GM13976 (cell line): ENCODE results near the gene CDC42EP4.
"Not testable (repeated sequence)": the region's sequence is repeated elsewhere in the genome, so short reads cannot be mapped to it uniquely, and the experiment has no call there.

Experiments used
- DNase-seq: peaks from one replicate; pipeline ENCODE4 v3.0.0; 2012; ENCODE audit warnings: low spot score
- CTCF ChIP-seq: IDR thresholded peaks from 2 replicates; pipeline ENCODE4 v1.5.1; 2012; ENCODE audit warnings: borderline replicate concordance, mild to moderate bottlenecking; ENCODE audit not compliant: insufficient read depth; ENCODE audit errors: extremely low read depth, missing control alignments, control extremely low read depth
- in situ Hi-C: fragments of 300-500 bp; cut with MboI; formaldehyde crosslinking; loops from one replicate; pipeline ENCODE4 v1.12.0; 2022; ENCODE audit warnings: low sequenced_read_pairs, mixed read lengths, inconsistent platforms; ENCODE audit not compliant: unreplicated experiment

Gene CDC42EP4

GRCh38 chr17:73316919-73317505, 5.2 kb upstream of the CDC42EP4 start:
- no peak for TF ChIP-seq CTCF
- in situ Hi-C loops = no loop called here
- DNase-seq = no peak

GRCh38 chr17:73315471-73315870, 3.7 kb upstream of the CDC42EP4 start:
- no peak for TF ChIP-seq CTCF
- in situ Hi-C loops = no loop called here
- DNase-seq = no peak

- no peak for TF ChIP-seq CTCF
- in situ Hi-C loops = no loop called here
- DNase-seq = no peak
Observed at GRCh38 chr17:73313526-73314127, 1.8 kb upstream of the CDC42EP4 start.

GRCh38 chr17:73312887-73313286, 1.1 kb upstream of the CDC42EP4 start:
- in situ Hi-C loops, DNase-seq: not testable (repeated sequence)

GRCh38 chr17:73311428-73311780, 397 bp downstream of the CDC42EP4 start:
- in situ Hi-C loops = no loop called here

GRCh38 chr17:73309727-73310596, 1.8 kb downstream of the CDC42EP4 start:
- no peak for TF ChIP-seq CTCF
- DNase-seq = no peak
- in situ Hi-C loops = no loop called here

More at GRCh38 chr17:73311428-73311780, 397 bp downstream of the CDC42EP4 start:
- no peak for DNase-seq
- TF ChIP-seq CTCF = no peak

- DNase-seq, in situ Hi-C loops: not testable (repeated sequence)
Observed at GRCh38 chr17:73308959-73309358, 2.8 kb downstream of the CDC42EP4 start.
